SU-DHL-6 (cell line): ENCODE measurements around the gene COX8C.

ENCODE experiments used
- CTCF ChIP-seq: fragments of 200-600 bp; sonication (generic); IDR thresholded peaks from one replicate; pipeline ENCODE4 v1.5.1; 2017; ENCODE audit warnings: antibody characterized with exemption, mild to moderate bottlenecking, low read length, moderate library complexity; ENCODE audit not compliant: insufficient read depth, poor library complexity, severe bottlenecking
- EZH2phosphoT487 ChIP-seq: fragments of 200-600 bp; sonication (generic), shearing (Covaris generic); conservative IDR thresholded peaks from 2 replicates; pipeline ENCODE4 v1.6.1; 2018; ENCODE audit warnings: mild to moderate bottlenecking, antibody characterized with exemption, low read length, moderate library complexity, mixed read lengths

- TF ChIP-seq CTCF (no peak), EZH2phosphoT487 (no peak)
Observed at GRCh38 chr14:93343797-93344196, 3.2 kb upstream of the COX8C start.
